EL (cell line): ENCODE data around the gene HPX.

Experiments used
- DNase-seq: peaks from one replicate; pipeline ENCODE4 v3.0.0-alpha.2; 2016

The HPX gene

GRCh38 chr11:6388748-6389147 is 52.0 kb downstream of the HPX start:
- DNase-seq: no peak

- peak; percentile 37 for DNase-seq
Observed at GRCh38 chr11:6387811-6388599, 52.8 kb downstream of the HPX start.

GRCh38 chr11:6385046-6385777 is 55.6 kb downstream of the HPX start:
- DNase-seq: no peak
